SK-N-SH treated with all-trans-retinoic acid at 6 μM for 48 hours (cell line): ENCODE data around the gene TUBA4A.

Experiments
- ARNTL ChIP-seq: fragments of 450-650 bp; formaldehyde crosslinking; IDR thresholded peaks from 2 replicates; pipeline ENCODE4 v1.5.0; 2020; ENCODE audit warnings: low read depth, mild to moderate bottlenecking, moderate library complexity, borderline replicate concordance
- ESRRG ChIP-seq: fragments of 250-450 bp; sonication (Bioruptor Pico); IDR thresholded peaks from 2 replicates; pipeline ENCODE4 v1.6.1; 2021; ENCODE audit warnings: mild to moderate bottlenecking
- OSR1 ChIP-seq: fragments of 250-450 bp; sonication (Bioruptor Pico); IDR thresholded peaks from 2 replicates; pipeline ENCODE4 v1.8.0; 2022; ENCODE audit warnings: moderate library complexity, mild to moderate bottlenecking, inconsistent platforms
- ZFP3 ChIP-seq: fragments of 250-450 bp; sonication (Bioruptor Pico); IDR thresholded peaks from 2 replicates; pipeline ENCODE4 v1.5.0; 2020; ENCODE audit warnings: mild to moderate bottlenecking, moderate library complexity
- TF ChIP-seq, protein P1 (sequence below): fragments of 250-450 bp; sonication (Bioruptor Pico); IDR thresholded peaks from 2 replicates; pipeline ENCODE4 v1.5.0; 2020; ENCODE audit warnings: mild to moderate bottlenecking, moderate library complexity

DNA sequence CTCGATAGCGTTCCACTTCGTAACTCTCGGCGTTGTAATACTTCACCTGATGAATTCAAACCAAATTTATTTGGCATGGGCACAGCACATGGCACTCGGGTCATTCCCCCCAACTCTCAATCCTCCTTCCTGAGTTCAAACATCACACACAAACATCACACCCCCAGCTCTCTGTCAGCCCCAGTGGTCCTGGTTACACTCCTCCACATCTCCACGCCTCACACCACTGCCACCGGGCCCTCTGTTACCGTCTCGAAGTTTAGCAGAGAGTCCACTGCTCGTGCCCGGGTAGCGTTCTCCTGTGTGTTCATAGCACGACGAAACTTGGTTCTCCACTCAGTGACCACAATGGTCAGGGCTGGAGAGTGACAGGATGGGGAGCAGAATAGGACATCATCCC is 39.6 kb downstream of the TUBA4A start:
- TF ChIP-seq ESRRG (CRISPR knock-in tag) (no peak), ZFP3 (no peak), OSR1 (no peak), ARNTL (CRISPR knock-in tag) (no peak)
- TF ChIP-seq, protein P1, sequence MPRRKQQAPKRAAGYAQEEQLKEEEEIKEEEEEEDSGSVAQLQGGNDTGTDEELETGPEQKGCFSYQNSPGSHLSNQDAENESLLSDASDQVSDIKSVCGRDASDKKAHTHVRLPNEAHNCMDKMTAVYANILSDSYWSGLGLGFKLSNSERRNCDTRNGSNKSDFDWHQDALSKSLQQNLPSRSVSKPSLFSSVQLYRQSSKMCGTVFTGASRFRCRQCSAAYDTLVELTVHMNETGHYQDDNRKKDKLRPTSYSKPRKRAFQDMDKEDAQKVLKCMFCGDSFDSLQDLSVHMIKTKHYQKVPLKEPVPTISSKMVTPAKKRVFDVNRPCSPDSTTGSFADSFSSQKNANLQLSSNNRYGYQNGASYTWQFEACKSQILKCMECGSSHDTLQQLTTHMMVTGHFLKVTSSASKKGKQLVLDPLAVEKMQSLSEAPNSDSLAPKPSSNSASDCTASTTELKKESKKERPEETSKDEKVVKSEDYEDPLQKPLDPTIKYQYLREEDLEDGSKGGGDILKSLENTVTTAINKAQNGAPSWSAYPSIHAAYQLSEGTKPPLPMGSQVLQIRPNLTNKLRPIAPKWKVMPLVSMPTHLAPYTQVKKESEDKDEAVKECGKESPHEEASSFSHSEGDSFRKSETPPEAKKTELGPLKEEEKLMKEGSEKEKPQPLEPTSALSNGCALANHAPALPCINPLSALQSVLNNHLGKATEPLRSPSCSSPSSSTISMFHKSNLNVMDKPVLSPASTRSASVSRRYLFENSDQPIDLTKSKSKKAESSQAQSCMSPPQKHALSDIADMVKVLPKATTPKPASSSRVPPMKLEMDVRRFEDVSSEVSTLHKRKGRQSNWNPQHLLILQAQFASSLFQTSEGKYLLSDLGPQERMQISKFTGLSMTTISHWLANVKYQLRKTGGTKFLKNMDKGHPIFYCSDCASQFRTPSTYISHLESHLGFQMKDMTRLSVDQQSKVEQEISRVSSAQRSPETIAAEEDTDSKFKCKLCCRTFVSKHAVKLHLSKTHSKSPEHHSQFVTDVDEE: no peak
